ENCODE data around the gene PIH1D1. TPM values are rescaled to one million over a fixed set of nuclear protein-coding genes. Genes with fewer than 3 reads are reported as not detected.

Gene PIH1D1
- total and polyA plus RNA-seq, 2 experiments from 2014 or later: 103 to 164 TPM

DNA sequence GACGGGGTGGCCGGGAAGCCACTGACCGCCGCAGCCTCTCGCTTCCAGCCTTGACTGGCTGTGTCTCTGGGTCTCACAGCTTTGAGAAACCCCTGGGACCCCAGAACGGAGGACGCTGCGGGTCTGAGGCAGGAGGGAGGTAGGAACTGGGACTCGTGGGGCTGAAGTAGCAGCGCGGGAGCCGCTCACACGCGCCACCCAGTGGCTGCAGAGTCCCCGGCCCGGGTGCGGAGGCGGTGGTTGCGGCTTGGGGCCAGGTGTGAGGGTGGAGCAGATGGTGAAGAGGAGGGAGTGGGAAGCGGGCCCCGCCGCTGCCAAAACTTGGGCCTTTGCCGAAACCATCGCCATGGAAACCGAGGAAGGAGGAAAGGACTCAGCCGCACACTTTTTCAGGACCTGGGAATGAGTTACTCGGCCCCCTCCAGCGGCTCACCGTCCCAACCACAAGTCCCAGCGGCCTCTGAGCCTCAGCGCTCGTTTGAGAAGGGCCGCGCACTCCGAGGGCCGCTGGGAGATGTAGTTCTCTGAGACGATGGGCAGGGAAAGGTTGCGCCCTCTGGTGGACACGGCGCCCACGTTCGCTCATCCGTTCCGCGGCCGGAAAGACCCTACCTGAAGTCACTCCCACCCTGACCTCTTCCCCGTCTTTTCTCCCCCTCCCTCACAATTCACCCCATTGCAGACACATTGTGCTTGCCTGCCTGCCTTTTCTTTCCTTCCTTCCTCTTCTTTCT lies 8.1 kb downstream of the PIH1D1 start:
- H3K4me1 Mint-ChIP-seq: peaks cover 32% of the 10 kb centered on the region
- Histone ChIP-seq H3K36me3 (ENCODE audit: insufficient read depth) (peaks cover 3% of the 10 kb centered on the region; the same call in 1 of the 2 replicates), H3K9me2 (ENCODE audit: insufficient read depth) (no peaks in the 10 kb centered on the region), H3K4me3 (peak overlapping the region; percentile 94), H3K79me2 (replicated peaks; ENCODE audit: insufficient read depth) (no peaks in the 10 kb centered on the region), H3K4me2 (peak overlapping the region; percentile 99), H3K27ac (ENCODE audit: low read depth) (peak overlapping the region; percentile 93; the same call in 1 of the 2 replicates), H4K20me1 (replicated peaks; ENCODE audit: insufficient read depth) (peaks cover 4% of the 10 kb centered on the region; the same call in 1 of the 2 replicates), H3K27me3 (ENCODE audit: insufficient read depth) (peaks cover 34% of the 10 kb centered on the region), H3F3A (replicated peaks; ENCODE audit: low read depth) (peaks cover 23% of the 10 kb centered on the region), H2AFZ (peak overlapping the region; percentile 100), H3K4me1 (ENCODE audit: insufficient read depth) (peaks cover 21% of the 10 kb centered on the region)
- DNase-seq (ENCODE audit: low spot score) (peak; percentile 98), ATAC-seq (peak; percentile 66)
- H3K4me3 Mint-ChIP-seq: peak overlapping the region; percentile 66
- no peak overlapping the region for H3K27ac Mint-ChIP-seq
- TF ChIP-seq, protein P1, sequence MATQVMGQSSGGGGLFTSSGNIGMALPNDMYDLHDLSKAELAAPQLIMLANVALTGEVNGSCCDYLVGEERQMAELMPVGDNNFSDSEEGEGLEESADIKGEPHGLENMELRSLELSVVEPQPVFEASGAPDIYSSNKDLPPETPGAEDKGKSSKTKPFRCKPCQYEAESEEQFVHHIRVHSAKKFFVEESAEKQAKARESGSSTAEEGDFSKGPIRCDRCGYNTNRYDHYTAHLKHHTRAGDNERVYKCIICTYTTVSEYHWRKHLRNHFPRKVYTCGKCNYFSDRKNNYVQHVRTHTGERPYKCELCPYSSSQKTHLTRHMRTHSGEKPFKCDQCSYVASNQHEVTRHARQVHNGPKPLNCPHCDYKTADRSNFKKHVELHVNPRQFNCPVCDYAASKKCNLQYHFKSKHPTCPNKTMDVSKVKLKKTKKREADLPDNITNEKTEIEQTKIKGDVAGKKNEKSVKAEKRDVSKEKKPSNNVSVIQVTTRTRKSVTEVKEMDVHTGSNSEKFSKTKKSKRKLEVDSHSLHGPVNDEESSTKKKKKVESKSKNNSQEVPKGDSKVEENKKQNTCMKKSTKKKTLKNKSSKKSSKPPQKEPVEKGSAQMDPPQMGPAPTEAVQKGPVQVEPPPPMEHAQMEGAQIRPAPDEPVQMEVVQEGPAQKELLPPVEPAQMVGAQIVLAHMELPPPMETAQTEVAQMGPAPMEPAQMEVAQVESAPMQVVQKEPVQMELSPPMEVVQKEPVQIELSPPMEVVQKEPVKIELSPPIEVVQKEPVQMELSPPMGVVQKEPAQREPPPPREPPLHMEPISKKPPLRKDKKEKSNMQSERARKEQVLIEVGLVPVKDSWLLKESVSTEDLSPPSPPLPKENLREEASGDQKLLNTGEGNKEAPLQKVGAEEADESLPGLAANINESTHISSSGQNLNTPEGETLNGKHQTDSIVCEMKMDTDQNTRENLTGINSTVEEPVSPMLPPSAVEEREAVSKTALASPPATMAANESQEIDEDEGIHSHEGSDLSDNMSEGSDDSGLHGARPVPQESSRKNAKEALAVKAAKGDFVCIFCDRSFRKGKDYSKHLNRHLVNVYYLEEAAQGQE (IDR thresholded peaks at IDR 0.05; ENCODE audit: unreplicated experiment): peak; percentile 5
- TF ChIP-seq ZNF114 (CRISPR knock-in tag; IDR thresholded peaks at IDR 0.05) (no peak), CREB1 (CRISPR knock-in tag; IDR thresholded peaks at IDR 0.05; ENCODE audit: low read depth) (peak; percentile 72), EZH2phosphoT487 (IDR thresholded peaks at IDR 0.05; ENCODE audit: unreplicated experiment) (no peak)
- TF ChIP-seq, protein P2, sequence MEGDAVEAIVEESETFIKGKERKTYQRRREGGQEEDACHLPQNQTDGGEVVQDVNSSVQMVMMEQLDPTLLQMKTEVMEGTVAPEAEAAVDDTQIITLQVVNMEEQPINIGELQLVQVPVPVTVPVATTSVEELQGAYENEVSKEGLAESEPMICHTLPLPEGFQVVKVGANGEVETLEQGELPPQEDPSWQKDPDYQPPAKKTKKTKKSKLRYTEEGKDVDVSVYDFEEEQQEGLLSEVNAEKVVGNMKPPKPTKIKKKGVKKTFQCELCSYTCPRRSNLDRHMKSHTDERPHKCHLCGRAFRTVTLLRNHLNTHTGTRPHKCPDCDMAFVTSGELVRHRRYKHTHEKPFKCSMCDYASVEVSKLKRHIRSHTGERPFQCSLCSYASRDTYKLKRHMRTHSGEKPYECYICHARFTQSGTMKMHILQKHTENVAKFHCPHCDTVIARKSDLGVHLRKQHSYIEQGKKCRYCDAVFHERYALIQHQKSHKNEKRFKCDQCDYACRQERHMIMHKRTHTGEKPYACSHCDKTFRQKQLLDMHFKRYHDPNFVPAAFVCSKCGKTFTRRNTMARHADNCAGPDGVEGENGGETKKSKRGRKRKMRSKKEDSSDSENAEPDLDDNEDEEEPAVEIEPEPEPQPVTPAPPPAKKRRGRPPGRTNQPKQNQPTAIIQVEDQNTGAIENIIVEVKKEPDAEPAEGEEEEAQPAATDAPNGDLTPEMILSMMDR (conservative IDR thresholded peaks at IDR 0.05; ENCODE audit: low read depth in 2 of 2): peak; percentile 80 to 92
- TF ChIP-seq, protein P3, sequence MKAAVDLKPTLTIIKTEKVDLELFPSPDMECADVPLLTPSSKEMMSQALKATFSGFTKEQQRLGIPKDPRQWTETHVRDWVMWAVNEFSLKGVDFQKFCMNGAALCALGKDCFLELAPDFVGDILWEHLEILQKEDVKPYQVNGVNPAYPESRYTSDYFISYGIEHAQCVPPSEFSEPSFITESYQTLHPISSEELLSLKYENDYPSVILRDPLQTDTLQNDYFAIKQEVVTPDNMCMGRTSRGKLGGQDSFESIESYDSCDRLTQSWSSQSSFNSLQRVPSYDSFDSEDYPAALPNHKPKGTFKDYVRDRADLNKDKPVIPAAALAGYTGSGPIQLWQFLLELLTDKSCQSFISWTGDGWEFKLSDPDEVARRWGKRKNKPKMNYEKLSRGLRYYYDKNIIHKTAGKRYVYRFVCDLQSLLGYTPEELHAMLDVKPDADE (IDR thresholded peaks at IDR 0.05): peak; percentile 99
- peaks cover 27% of the 10 kb centered on the region for H3K36me3 Mint-ChIP-seq (ENCODE audit: low read depth)
- peaks cover 5% of the 10 kb centered on the region; the same call in 2 of the 3 replicates for H3K9me3 Mint-ChIP-seq
- H3K27me3 Mint-ChIP-seq (ENCODE audit: insufficient read depth, low read depth, poor library complexity): peaks cover 69% of the 10 kb centered on the region

Measured in GM23338 (cell line).